SJCRH30 (cell line): Measurements from ENCODE around the gene ITGA6. TPM values are rescaled to one million over a fixed set of nuclear protein-coding genes. Genes with fewer than 3 reads are reported as not detected.

ENCODE experiments used
- DNase-seq, 2 experiments: peaks; one replicate each; pipeline ENCODE4 v3.0.0-alpha.2; 2015 to 2020
- H3K27ac ChIP-seq: fragments of 250-450 bp; sonication (Bioruptor Pico); 2 replicates; pipeline ENCODE4 v1.5.1; 2020; ENCODE audit warnings: mild to moderate bottlenecking, moderate library complexity
- H3K27me3 ChIP-seq: fragments of 250-450 bp; sonication (Bioruptor Pico); 2 replicates; pipeline ENCODE4 v1.5.1; 2020; ENCODE audit warnings: mild to moderate bottlenecking, moderate library complexity
- H3K36me3 ChIP-seq: fragments of 250-450 bp; sonication (Bioruptor Pico); 2 replicates; pipeline ENCODE4 v1.5.1; 2020; ENCODE audit warnings: mild to moderate bottlenecking, moderate library complexity
- H3K4me1 ChIP-seq: fragments of 250-450 bp; sonication (Bioruptor Pico); 2 replicates; pipeline ENCODE4 v1.5.1; 2020; ENCODE audit warnings: mild to moderate bottlenecking, moderate library complexity
- H3K4me3 ChIP-seq: fragments of 250-450 bp; sonication (Bioruptor Pico); 2 replicates; pipeline ENCODE4 v1.5.1; 2020; ENCODE audit warnings: mild to moderate bottlenecking, moderate library complexity
- H3K9me3 ChIP-seq: fragments of 250-450 bp; sonication (Bioruptor Pico); replicated peaks from 2 replicates; pipeline ENCODE4 v1.5.1; 2020; ENCODE audit warnings: mild to moderate bottlenecking, moderate library complexity
- total RNA-seq: library from RNA; depleted of rRNA; stranded (reverse); fragments of >200 nt; shearing (Covaris generic); gene quantifications from 2 replicates; pipeline ENCODE4 v1.2.3, GENCODE V29; 2014

The ITGA6 gene
- total RNA-seq, 1 experiment from 2014 or later, result 57.8 TPM

GRCh38 chr2:172404824-172405223, 22.6 kb upstream of the ITGA6 start:
- Histone ChIP-seq H3K4me3 (no peak overlapping the region), H3K4me1 (no peaks in the 10 kb centered on the region), H3K27me3 (no peaks in the 10 kb centered on the region), H3K36me3 (no peaks in the 10 kb centered on the region), H3K27ac (no peak overlapping the region), H3K9me3 (no peaks in the 10 kb centered on the region; the same call in 1 of the 2 replicates)
- DNase-seq, result no peak

- Histone ChIP-seq H3K27ac (no peak overlapping the region), H3K9me3 (no peaks in the 10 kb centered on the region; the same call in 1 of the 2 replicates), H3K27me3 (no peaks in the 10 kb centered on the region), H3K4me3 (no peak overlapping the region), H3K36me3 (no peaks in the 10 kb centered on the region), H3K4me1 (no peaks in the 10 kb centered on the region)
- DNase-seq, result no peak
Observed at GRCh38 chr2:172405673-172406072, 21.7 kb upstream of the ITGA6 start.

DNA sequence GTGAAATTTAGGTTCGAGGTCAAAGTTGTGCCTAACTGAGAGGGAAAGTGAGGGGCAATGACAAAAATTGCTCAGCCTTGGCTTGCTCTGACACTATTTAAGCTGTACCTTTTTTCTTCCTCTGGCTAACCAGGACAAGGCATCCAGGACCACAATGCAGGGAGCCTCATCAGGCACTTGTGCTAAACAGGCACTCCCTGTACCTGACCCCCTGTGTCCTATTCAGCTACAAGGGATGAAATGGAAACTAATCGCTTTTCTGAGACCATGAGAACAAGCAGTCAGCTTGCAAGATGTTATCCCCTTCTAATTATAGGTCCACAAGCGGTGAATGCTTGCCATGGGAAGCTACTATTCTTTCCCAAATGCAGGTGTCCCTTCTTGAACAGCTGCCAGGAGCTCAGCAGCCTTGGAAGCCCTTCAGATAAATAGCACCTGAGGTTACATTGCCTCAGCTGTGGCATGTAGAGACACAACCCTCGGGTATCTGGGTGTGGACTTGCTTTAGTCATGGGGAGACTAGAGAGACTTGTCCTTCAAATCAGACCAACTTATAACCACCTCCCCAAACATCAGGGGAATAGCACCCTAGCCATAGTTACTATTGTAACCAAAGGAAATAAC, 19.1 kb upstream of the ITGA6 start:
- H3K4me1 ChIP-seq, result no peaks in the 10 kb centered on the region
- H3K27me3 ChIP-seq, result no peaks in the 10 kb centered on the region
- DNase-seq, result no peak
- no peak overlapping the region for H3K4me3 ChIP-seq
- H3K27ac ChIP-seq, result no peak overlapping the region
- no peaks in the 10 kb centered on the region; the same call in 1 of the 2 replicates for H3K9me3 ChIP-seq
- no peaks in the 10 kb centered on the region for H3K36me3 ChIP-seq

DNA sequence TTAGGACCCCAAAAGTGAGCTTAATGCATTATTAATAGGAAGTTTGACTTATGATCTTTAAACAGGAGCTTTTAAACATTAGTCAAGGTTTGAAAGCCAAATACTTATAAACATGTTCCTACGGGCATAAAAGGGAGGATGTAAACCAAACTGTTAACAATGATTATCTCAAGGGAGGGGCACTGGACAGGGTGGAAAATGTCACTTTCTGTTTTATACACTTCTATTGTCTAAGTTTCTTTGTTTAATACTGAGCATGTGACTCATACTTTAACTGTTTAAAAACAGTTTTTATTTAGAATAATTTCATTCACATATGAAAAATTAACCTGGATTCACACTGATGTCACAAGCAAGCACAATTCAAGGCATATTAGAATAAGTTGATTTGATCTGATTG, 18.3 kb upstream of the ITGA6 start:
- no peaks in the 10 kb centered on the region for H3K36me3 ChIP-seq
- H3K27me3 ChIP-seq, result no peaks in the 10 kb centered on the region
- H3K4me1 ChIP-seq, result no peaks in the 10 kb centered on the region
- H3K4me3 ChIP-seq, result no peak overlapping the region
- H3K27ac ChIP-seq, result no peak overlapping the region
- no peaks in the 10 kb centered on the region; the same call in 1 of the 2 replicates for H3K9me3 ChIP-seq
- DNase-seq, result no peak

DNA sequence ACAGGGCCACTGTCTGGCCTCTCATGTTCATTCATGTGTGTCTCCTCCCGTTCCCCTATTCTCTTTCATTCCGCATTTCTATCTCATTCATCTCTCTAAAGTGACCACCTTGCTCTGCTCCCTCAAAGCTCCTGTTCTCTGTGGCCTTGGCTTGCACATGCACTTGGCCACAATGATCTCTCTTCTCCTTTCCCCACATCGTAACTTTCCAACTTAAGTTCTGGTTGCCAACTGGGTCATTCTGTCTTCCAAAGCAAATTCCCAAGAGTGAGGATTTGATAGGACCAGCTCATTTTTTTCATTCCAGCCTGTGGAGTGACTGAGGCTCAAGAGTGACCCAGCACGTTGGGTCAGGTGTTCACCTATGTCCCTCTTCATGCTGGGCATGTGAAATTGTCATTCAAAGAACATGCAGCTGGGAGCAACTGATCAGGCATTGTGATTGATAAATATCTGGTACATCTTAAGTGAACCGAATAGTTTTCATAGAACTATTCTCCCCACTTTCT, 14.3 kb upstream of the ITGA6 start:
- no peak for DNase-seq
- Histone ChIP-seq H3K4me1 (no peaks in the 10 kb centered on the region), H3K27ac (no peak overlapping the region), H3K4me3 (no peak overlapping the region), H3K36me3 (no peaks in the 10 kb centered on the region), H3K27me3 (no peaks in the 10 kb centered on the region), H3K9me3 (0 out of 2 replicates have a peak, but pooled peaks cover 5% of the 10 kb centered on the region)

GRCh38 chr2:172415157-172415864, 12.1 kb upstream of the ITGA6 start:
- 0 out of 2 replicates have a peak, but pooled peaks cover 5% of the 10 kb centered on the region for H3K9me3 ChIP-seq
- H3K4me3 ChIP-seq, result no peak overlapping the region
- DNase-seq, result no peak
- H3K27me3 ChIP-seq, result no peaks in the 10 kb centered on the region
- H3K27ac ChIP-seq, result no peak overlapping the region
- no peaks in the 10 kb centered on the region for H3K36me3 ChIP-seq
- H3K4me1 ChIP-seq, result no peaks in the 10 kb centered on the region

GRCh38 chr2:172415865-172416183, 11.6 kb upstream of the ITGA6 start:
- no peaks in the 10 kb centered on the region for H3K27me3 ChIP-seq
- no peaks in the 10 kb centered on the region for H3K36me3 ChIP-seq
- 0 out of 2 replicates have a peak, but pooled peaks cover 5% of the 10 kb centered on the region for H3K9me3 ChIP-seq
- no peaks in the 10 kb centered on the region for H3K4me1 ChIP-seq
- H3K27ac ChIP-seq, result peak overlapping the region; percentile 33
- H3K4me3 ChIP-seq, result no peak overlapping the region
- DNase-seq, result no peak

DNA sequence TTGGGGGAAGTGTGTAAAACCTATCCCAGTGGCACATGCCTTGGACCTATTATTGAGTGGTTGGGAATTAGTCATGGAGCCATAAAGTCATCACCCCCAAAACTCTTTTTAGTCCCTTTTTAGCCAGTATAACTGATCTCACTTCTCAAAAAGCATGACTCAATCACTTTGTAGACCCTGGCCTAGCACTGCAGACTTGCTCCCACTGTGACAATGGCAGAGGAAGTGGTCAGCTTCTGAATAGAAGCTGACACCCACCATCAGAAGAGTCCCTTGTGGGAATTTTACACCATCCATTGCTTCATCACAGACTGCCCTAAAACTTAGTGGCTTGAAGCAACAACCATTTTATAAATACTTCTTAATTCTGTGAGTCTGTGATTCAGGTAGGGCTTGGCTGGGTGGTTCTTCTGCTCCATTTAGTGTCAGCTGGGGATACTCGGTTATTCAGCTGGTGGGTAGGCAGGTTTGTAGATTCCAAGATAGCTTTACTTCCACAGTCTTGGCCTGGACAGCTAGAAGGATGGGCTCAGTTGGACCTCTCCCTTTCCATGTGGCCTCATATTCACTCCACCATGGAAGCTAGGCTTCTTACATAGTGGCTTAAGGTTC, 10.8 kb upstream of the ITGA6 start:
- peak in 1 of 2 experiments; percentile 31 for DNase-seq
- H3K4me1 ChIP-seq, result no peaks in the 10 kb centered on the region
- no peaks in the 10 kb centered on the region for H3K27me3 ChIP-seq
- 0 out of 2 replicates have a peak, but pooled peaks cover 5% of the 10 kb centered on the region for H3K9me3 ChIP-seq
- H3K27ac ChIP-seq, result peak overlapping the region; percentile 33
- H3K36me3 ChIP-seq, result no peaks in the 10 kb centered on the region
- no peak overlapping the region for H3K4me3 ChIP-seq

DNA sequence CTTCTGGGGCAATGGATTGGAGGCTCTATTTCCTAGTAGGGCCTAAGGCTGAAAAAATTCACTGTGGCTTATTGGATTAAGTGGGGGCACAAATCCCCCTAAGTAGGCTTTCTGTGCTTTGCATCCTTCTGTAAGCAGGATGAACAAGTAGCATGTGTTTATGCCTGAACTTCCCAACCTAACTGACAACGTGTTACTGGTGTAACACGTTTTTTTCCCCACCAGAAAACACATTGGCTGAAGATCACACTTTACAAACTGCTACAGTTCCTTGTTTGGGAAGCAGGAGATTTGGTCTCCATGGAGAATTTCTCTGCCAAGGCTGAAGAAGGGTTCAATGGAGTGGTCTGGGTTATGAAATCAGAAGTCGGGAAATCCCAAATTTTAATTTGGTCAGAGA, 7.2 kb upstream of the ITGA6 start:
- 0 out of 2 replicates have a peak, but pooled peaks cover 5% of the 10 kb centered on the region for H3K9me3 ChIP-seq
- H3K4me3 ChIP-seq, result no peak overlapping the region
- H3K27ac ChIP-seq, result no peak overlapping the region
- H3K4me1 ChIP-seq, result peaks cover 5% of the 10 kb centered on the region; the same call in 1 of the 2 replicates
- no peak for DNase-seq
- no peaks in the 10 kb centered on the region for H3K27me3 ChIP-seq
- no peaks in the 10 kb centered on the region for H3K36me3 ChIP-seq

DNA sequence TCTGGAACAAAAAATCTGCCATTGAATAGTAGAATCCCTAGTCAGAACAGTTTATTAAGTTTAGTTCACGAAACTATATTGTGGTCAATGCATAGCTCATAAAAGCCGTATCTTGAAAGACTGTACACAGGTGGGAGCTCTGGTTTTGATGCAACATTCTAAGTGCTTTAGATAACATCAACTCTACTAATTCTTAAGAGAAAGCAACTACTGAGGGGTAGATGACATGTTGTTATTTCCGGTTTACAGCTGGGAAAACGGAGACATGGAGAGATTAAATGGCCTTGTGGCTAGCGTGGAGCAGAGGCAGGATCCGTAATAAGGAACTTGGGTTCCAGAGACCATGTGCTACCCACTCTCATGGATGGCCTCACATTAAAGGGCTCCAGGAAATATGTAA, 4.2 kb upstream of the ITGA6 start:
- Histone ChIP-seq H3K4me3 (no peak overlapping the region), H3K9me3 (no peaks in the 10 kb centered on the region), H3K27me3 (no peaks in the 10 kb centered on the region), H3K36me3 (no peaks in the 10 kb centered on the region), H3K4me1 (peaks cover 13% of the 10 kb centered on the region), H3K27ac (no peak overlapping the region)
- peak in 1 of 2 experiments; percentile 20 for DNase-seq

DNA sequence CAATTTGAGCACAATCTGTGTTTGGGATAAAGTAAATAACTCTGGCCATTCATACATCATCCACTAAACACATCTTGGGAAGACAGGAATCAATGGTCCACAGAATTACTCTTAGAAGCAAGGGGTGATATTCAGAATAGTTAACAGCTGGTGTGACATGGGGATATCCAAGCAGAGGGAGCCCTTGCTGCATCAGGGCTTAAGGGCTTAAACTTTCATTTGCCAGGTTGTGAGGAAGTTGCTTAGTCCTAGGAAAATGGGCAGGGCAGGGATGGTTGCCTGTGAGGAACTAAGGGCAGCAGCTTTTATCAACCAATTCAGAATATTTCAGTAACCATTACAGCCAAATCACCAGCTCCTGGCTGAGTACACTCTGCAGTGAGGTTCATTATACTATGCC, 2.0 kb upstream of the ITGA6 start:
- H3K27ac ChIP-seq, result no peak overlapping the region
- H3K4me3 ChIP-seq, result no peak overlapping the region
- no peaks in the 10 kb centered on the region for H3K9me3 ChIP-seq
- H3K4me1 ChIP-seq, result peaks cover 24% of the 10 kb centered on the region
- H3K27me3 ChIP-seq, result no peaks in the 10 kb centered on the region
- DNase-seq, result peak in 1 of 2 experiments; percentile 66
- H3K36me3 ChIP-seq, result no peaks in the 10 kb centered on the region

DNA sequence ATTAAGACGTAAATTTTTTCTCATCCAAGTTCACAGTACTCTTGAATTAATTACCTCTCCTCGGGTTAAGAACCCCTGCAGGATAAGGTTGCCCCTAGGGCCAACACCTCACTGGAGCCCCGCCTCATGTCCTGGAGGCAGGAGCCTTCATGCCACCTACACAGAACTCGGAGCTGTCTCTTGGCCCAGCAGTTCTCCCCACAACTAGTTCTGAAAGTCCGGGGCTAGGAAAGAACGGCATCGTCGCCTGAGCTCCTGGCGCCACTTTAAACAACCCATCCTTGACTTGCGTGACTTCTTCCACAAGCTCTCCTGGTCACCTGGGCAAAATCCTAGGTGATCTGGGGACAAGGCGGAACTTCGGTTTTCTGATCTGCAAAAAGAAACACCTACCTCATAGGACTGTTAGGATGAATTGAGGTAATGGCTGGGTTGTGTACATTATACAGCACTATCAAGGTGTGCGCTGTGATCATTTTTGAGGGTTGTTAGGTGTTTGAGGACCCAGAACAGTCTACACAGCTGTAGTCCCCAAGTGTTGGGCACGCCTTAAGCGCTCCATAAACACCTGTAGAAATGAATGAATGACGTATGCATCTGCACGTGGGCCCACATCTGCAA, 641 bp upstream of the ITGA6 start:
- Histone ChIP-seq H3K27ac (no peak overlapping the region), H3K4me1 (peaks cover 24% of the 10 kb centered on the region), H3K4me3 (peak overlapping the region; percentile 69), H3K27me3 (no peaks in the 10 kb centered on the region), H3K36me3 (no peaks in the 10 kb centered on the region), H3K9me3 (no peaks in the 10 kb centered on the region)
- no peak for DNase-seq

DNA sequence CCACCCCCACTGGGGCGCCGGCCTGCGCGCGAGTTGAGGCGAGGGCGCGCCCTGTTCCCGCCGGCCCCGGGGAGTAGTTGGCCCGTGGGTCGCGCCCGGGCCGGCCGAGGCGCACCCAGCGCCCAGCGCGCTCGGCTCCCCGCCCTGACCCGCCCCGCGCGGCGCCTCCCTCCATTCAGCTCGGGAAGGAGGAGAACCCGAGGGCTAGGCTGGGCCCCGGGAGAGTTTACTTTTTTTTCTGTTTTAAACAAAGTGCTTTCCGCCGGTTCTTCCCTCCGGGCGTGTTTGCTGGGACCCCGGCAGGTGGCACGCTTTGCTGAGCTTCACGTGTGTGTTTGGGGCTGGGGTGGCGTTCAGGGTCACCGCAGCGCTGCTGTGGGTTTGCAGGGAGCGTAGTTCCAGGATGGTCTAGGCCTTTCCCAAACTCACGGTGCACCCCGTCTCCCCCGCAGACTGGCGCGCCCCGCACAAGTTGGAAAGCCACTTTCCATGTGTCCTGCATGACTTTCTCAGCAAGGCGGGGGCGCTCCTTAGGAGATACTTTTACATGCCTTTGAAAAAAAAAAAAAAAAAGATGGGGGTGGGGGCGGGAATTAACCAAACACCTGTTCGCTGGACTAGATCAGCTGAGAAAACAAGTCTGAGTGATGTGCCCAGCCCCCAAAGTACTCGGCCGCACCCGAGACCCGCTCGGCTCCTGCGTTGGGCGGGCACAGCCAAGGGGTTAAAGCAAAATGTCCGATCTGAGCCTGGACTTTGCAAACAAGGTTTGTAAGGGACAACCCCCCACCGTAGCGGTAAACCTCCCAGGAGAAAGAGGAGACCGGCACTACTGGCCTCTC, 825 bp downstream of the ITGA6 start:
- H3K9me3 ChIP-seq, result no peaks in the 10 kb centered on the region
- peak; percentile 77 to 83 for DNase-seq
- no peaks in the 10 kb centered on the region for H3K36me3 ChIP-seq
- H3K4me3 ChIP-seq, result peak overlapping the region; percentile 69
- peaks cover 19% of the 10 kb centered on the region for H3K4me1 ChIP-seq
- peak overlapping the region; percentile 61 for H3K27ac ChIP-seq
- no peaks in the 10 kb centered on the region for H3K27me3 ChIP-seq

GRCh38 chr2:172428832-172429210, 1.4 kb downstream of the ITGA6 start:
- no peaks in the 10 kb centered on the region for H3K27me3 ChIP-seq
- no peaks in the 10 kb centered on the region for H3K36me3 ChIP-seq
- no peaks in the 10 kb centered on the region for H3K9me3 ChIP-seq
- H3K27ac ChIP-seq, result peak overlapping the region; percentile 61
- peak overlapping the region; percentile 69 for H3K4me3 ChIP-seq
- DNase-seq, result no peak
- peaks cover 19% of the 10 kb centered on the region for H3K4me1 ChIP-seq
